ENCODE measurements around the gene STIM2.
"Not testable (repeated sequence)": the region's sequence is repeated elsewhere in the genome, so short reads cannot be mapped to it uniquely, and the experiment has no call there.

Gene STIM2

GRCh38 chr4:26860157-26860921, at the start of gene STIM2:
TSS of gene STIM2 (plus strand) at chr4:26860841.
- Mint-ChIP-seq H3K27ac (peak within 1 kb of the TSS; percentile 99), H3K4me3 (peak within 1 kb of the TSS; percentile 98), H3K27me3 (peaks cover 4% of the 10 kb centered on the region), H3K36me3 (peaks cover 13% of the 10 kb centered on the region), H3K4me1 (peaks cover 55% of the 10 kb centered on the region), H3K9me3 (no peaks in the 10 kb centered on the region)
- CTCF ChIA-PET = interaction anchor here (0.5 to 3.3 kb wide), 6 partner anchors 19 to 150 kb away, joined by 3 to 15 read pairs (median 4); no protein-coding TSS in a partner anchor
- peak; percentile 97 for DNase-seq

- H3K9me3 Mint-ChIP-seq, H3K27me3 Mint-ChIP-seq, H3K4me3 Mint-ChIP-seq, DNase-seq, CTCF ChIA-PET, H3K36me3 Mint-ChIP-seq: not testable (repeated sequence)
- Mint-ChIP-seq H3K27ac (peak overlapping the region; percentile 9), H3K4me1 (peaks cover 31% of the 10 kb centered on the region)
Measured at GRCh38 chr4:26811571-26811970, 49.1 kb upstream of the STIM2 start.

GRCh38 chr4:26812049-26812714, 48.5 kb upstream of the STIM2 start:
- Mint-ChIP-seq H3K27me3 (peaks cover 7% of the 10 kb centered on the region), H3K4me1 (peaks cover 31% of the 10 kb centered on the region), H3K9me3 (peaks cover 9% of the 10 kb centered on the region), H3K27ac (peak overlapping the region; percentile 88), H3K36me3 (peaks cover 7% of the 10 kb centered on the region), H3K4me3 (peak overlapping the region; percentile 53)
- CTCF ChIA-PET = interaction anchor here (1.2 kb wide), 1 partner anchor 26 kb away, joined by 7 read pairs; no protein-coding TSS in a partner anchor
- DNase-seq = no peak

- H3K36me3 Mint-ChIP-seq = peaks cover 7% of the 10 kb centered on the region
- H3K9me3 Mint-ChIP-seq = peaks cover 9% of the 10 kb centered on the region
- no peak overlapping the region for H3K4me3 Mint-ChIP-seq
- peaks cover 31% of the 10 kb centered on the region for H3K4me1 Mint-ChIP-seq
- CTCF ChIA-PET = interaction anchor here (1.2 kb wide), 1 partner anchor 27 kb away, joined by 7 read pairs; no protein-coding TSS in a partner anchor
- H3K27ac Mint-ChIP-seq = no peak overlapping the region
- DNase-seq = no peak
- H3K27me3 Mint-ChIP-seq = peaks cover 7% of the 10 kb centered on the region
Measured at GRCh38 chr4:26813698-26814097, 46.9 kb upstream of the STIM2 start.

GRCh38 chr4:26815199-26815598, 45.4 kb upstream of the STIM2 start:
- H3K27ac Mint-ChIP-seq = no peak overlapping the region
- no peak overlapping the region for H3K4me3 Mint-ChIP-seq
- H3K4me1 Mint-ChIP-seq = peaks cover 31% of the 10 kb centered on the region
- no peak for DNase-seq
- H3K36me3 Mint-ChIP-seq = peaks cover 7% of the 10 kb centered on the region
- peaks cover 10% of the 10 kb centered on the region for H3K27me3 Mint-ChIP-seq
- CTCF ChIA-PET = no interaction called here
- peaks cover 15% of the 10 kb centered on the region for H3K9me3 Mint-ChIP-seq

- H3K9me3 Mint-ChIP-seq = peaks cover 16% of the 10 kb centered on the region
- H3K4me1 Mint-ChIP-seq = peaks cover 31% of the 10 kb centered on the region
- H3K36me3 Mint-ChIP-seq = peaks cover 7% of the 10 kb centered on the region
- peaks cover 10% of the 10 kb centered on the region for H3K27me3 Mint-ChIP-seq
- H3K27ac Mint-ChIP-seq = no peak overlapping the region
- CTCF ChIA-PET = no interaction called here
- DNase-seq = no peak
- H3K4me3 Mint-ChIP-seq = no peak overlapping the region
Measured at GRCh38 chr4:26815706-26816105, 44.9 kb upstream of the STIM2 start.

GRCh38 chr4:26819026-26819425, 41.6 kb upstream of the STIM2 start:
- H3K9me3 Mint-ChIP-seq = peaks cover 25% of the 10 kb centered on the region
- no peak for DNase-seq
- CTCF ChIA-PET = no interaction called here
- peaks cover 21% of the 10 kb centered on the region for H3K4me1 Mint-ChIP-seq
- no peak overlapping the region for H3K27ac Mint-ChIP-seq
- peaks cover 12% of the 10 kb centered on the region for H3K36me3 Mint-ChIP-seq
- peaks cover 7% of the 10 kb centered on the region for H3K27me3 Mint-ChIP-seq
- no peak overlapping the region for H3K4me3 Mint-ChIP-seq

GRCh38 chr4:26819478-26820095, 41.1 kb upstream of the STIM2 start:
- H3K36me3 Mint-ChIP-seq = peaks cover 12% of the 10 kb centered on the region
- no peak for DNase-seq
- H3K4me3 Mint-ChIP-seq = no peak overlapping the region
- CTCF ChIA-PET = no interaction called here
- no peak overlapping the region for H3K27ac Mint-ChIP-seq
- peaks cover 21% of the 10 kb centered on the region for H3K4me1 Mint-ChIP-seq
- H3K9me3 Mint-ChIP-seq = peaks cover 27% of the 10 kb centered on the region
- peaks cover 7% of the 10 kb centered on the region for H3K27me3 Mint-ChIP-seq

GRCh38 chr4:26820346-26820745, 40.3 kb upstream of the STIM2 start:
- Mint-ChIP-seq H3K9me3 (peaks cover 25% of the 10 kb centered on the region), H3K27me3 (peaks cover 7% of the 10 kb centered on the region), H3K27ac (no peak overlapping the region), H3K4me1 (peaks cover 18% of the 10 kb centered on the region), H3K4me3 (no peak overlapping the region), H3K36me3 (peaks cover 10% of the 10 kb centered on the region)
- CTCF ChIA-PET = no interaction called here
- no peak for DNase-seq

- DNase-seq = no peak
- peaks cover 7% of the 10 kb centered on the region for H3K27me3 Mint-ChIP-seq
- H3K36me3 Mint-ChIP-seq = peaks cover 9% of the 10 kb centered on the region
- peaks cover 15% of the 10 kb centered on the region for H3K4me1 Mint-ChIP-seq
- no peak overlapping the region for H3K4me3 Mint-ChIP-seq
- H3K9me3 Mint-ChIP-seq = peaks cover 25% of the 10 kb centered on the region
- CTCF ChIA-PET = no interaction called here
- no peak overlapping the region for H3K27ac Mint-ChIP-seq
Measured at GRCh38 chr4:26821031-26821430, 39.6 kb upstream of the STIM2 start.

GRCh38 chr4:26821677-26822503, 38.8 kb upstream of the STIM2 start:
- Mint-ChIP-seq H3K36me3 (peaks cover 9% of the 10 kb centered on the region), H3K27ac (no peak overlapping the region), H3K9me3 (peaks cover 25% of the 10 kb centered on the region), H3K4me3 (no peak overlapping the region), H3K27me3 (peaks cover 7% of the 10 kb centered on the region), H3K4me1 (peaks cover 15% of the 10 kb centered on the region)
- no peak for DNase-seq
- CTCF ChIA-PET = no interaction called here

- H3K4me3 Mint-ChIP-seq = no peak overlapping the region
- peaks cover 9% of the 10 kb centered on the region for H3K36me3 Mint-ChIP-seq
- DNase-seq = no peak
- H3K27ac Mint-ChIP-seq = no peak overlapping the region
- CTCF ChIA-PET = interaction anchor here (1.1 kb wide), 1 partner anchor 761 kb away, joined by 3 read pairs; no protein-coding TSS in a partner anchor
- peaks cover 15% of the 10 kb centered on the region for H3K4me1 Mint-ChIP-seq
- H3K27me3 Mint-ChIP-seq = peaks cover 12% of the 10 kb centered on the region
- H3K9me3 Mint-ChIP-seq = peaks cover 25% of the 10 kb centered on the region
Measured at GRCh38 chr4:26822546-26822945, 38.1 kb upstream of the STIM2 start.

GRCh38 chr4:26822974-26823373, 37.7 kb upstream of the STIM2 start:
- Mint-ChIP-seq H3K9me3 (peaks cover 25% of the 10 kb centered on the region), H3K4me1 (peaks cover 15% of the 10 kb centered on the region), H3K27me3 (peaks cover 12% of the 10 kb centered on the region)
- CTCF ChIA-PET = interaction anchor here (1.1 kb wide), 1 partner anchor 761 kb away, joined by 3 read pairs; no protein-coding TSS in a partner anchor
- not testable (repeated sequence) for H3K27ac Mint-ChIP-seq, H3K4me3 Mint-ChIP-seq, DNase-seq, H3K36me3 Mint-ChIP-seq

- H3K4me3 Mint-ChIP-seq = no peak overlapping the region
- H3K9me3 Mint-ChIP-seq = peaks cover 25% of the 10 kb centered on the region
- no peak for DNase-seq
- H3K36me3 Mint-ChIP-seq = peaks cover 9% of the 10 kb centered on the region
- H3K4me1 Mint-ChIP-seq = peaks cover 15% of the 10 kb centered on the region
- no peak overlapping the region for H3K27ac Mint-ChIP-seq
- CTCF ChIA-PET = interaction anchor here (1.1 kb wide), 1 partner anchor 762 kb away, joined by 3 read pairs; no protein-coding TSS in a partner anchor
- peaks cover 12% of the 10 kb centered on the region for H3K27me3 Mint-ChIP-seq
Measured at GRCh38 chr4:26823583-26823982, 37.1 kb upstream of the STIM2 start.
